Fibroblast of the aortic adventitia (primary cell): ENCODE measurements around the gene RECQL. TPM values are rescaled to one million over a fixed set of nuclear protein-coding genes. Genes with fewer than 3 reads are reported as not detected.

Experiments
- DNase-seq: peaks from one replicate; pipeline ENCODE4 v3.0.0-alpha.2; 2010; ENCODE audit warnings: low read depth
- H3K4me3 ChIP-seq: 2 replicates; pipeline ENCODE4 v1.5.1; 2011; ENCODE audit warnings: low read depth, mild to moderate bottlenecking, control low read depth, low read length, moderate library complexity
- CTCF ChIP-seq: IDR thresholded peaks from 2 replicates; pipeline ENCODE4 v1.5.1; 2011; ENCODE audit warnings: mild to moderate bottlenecking, low read length, control low read depth, inconsistent platforms; ENCODE audit not compliant: insufficient read depth
- total RNA-seq: library from RNA; depleted of rRNA; stranded (reverse); fragments of >200 nt; gene quantifications from 2 replicates; pipeline ENCODE4 v1.2.3, GENCODE V29; 2012; ENCODE audit warnings: low replicate concordance

The RECQL gene
- total RNA-seq, 1 donor: 114 TPM

- TF ChIP-seq CTCF: no peak
- no peak overlapping the region for H3K4me3 ChIP-seq
- DNase-seq: no peak
These were observed 38.4 kb upstream of the RECQL start for GRCh38 chr12:21539797-21540196.

- DNase-seq: no peak
- no peak overlapping the region for H3K4me3 ChIP-seq
- no peak for TF ChIP-seq CTCF
These were observed 36.7 kb upstream of the RECQL start for GRCh38 chr12:21538061-21538653.

- H3K4me3 ChIP-seq: no peak overlapping the region
- DNase-seq: no peak
- no peak for TF ChIP-seq CTCF
These were observed 28.0 kb upstream of the RECQL start for GRCh38 chr12:21529456-21529855.

- no peak for TF ChIP-seq CTCF
- no peak for DNase-seq
These were observed 27.5 kb upstream of the RECQL start for GRCh38 chr12:21528953-21529352.

GRCh38 chr12:21527451-21528180, 26.2 kb upstream of the RECQL start:
- DNase-seq: peak; percentile 39
- TF ChIP-seq CTCF: no peak

More at GRCh38 chr12:21528953-21529352, 27.5 kb upstream of the RECQL start:
- H3K4me3 ChIP-seq: no peak overlapping the region

GRCh38 chr12:21526721-21527345, 25.4 kb upstream of the RECQL start:
- H3K4me3 ChIP-seq: peak overlapping the region; percentile 67
- TF ChIP-seq CTCF: no peak
- peak; percentile 4 for DNase-seq

More at GRCh38 chr12:21527451-21528180, 26.2 kb upstream of the RECQL start:
- H3K4me3 ChIP-seq: peak overlapping the region; percentile 67
